Measurements from ENCODE around the gene OPCML. TPM values are rescaled to one million over a fixed set of nuclear protein-coding genes. Genes with fewer than 3 reads are reported as not detected.

Gene OPCML
- total RNA-seq, 2 donors from 2014 or later = 0.04 TPM; not detected in 1

- Histone ChIP-seq H3K4me1 (no peaks in the 10 kb centered on the region), H3K36me3 (no peaks in the 10 kb centered on the region), H3K4me3 (peak overlapping the region; percentile 42 to 47), H3K27ac (no peak overlapping the region), H3K9me3 (no peaks in the 10 kb centered on the region), H3K27me3 (no peaks in the 10 kb centered on the region)
- TF ChIP-seq, protein P1, sequence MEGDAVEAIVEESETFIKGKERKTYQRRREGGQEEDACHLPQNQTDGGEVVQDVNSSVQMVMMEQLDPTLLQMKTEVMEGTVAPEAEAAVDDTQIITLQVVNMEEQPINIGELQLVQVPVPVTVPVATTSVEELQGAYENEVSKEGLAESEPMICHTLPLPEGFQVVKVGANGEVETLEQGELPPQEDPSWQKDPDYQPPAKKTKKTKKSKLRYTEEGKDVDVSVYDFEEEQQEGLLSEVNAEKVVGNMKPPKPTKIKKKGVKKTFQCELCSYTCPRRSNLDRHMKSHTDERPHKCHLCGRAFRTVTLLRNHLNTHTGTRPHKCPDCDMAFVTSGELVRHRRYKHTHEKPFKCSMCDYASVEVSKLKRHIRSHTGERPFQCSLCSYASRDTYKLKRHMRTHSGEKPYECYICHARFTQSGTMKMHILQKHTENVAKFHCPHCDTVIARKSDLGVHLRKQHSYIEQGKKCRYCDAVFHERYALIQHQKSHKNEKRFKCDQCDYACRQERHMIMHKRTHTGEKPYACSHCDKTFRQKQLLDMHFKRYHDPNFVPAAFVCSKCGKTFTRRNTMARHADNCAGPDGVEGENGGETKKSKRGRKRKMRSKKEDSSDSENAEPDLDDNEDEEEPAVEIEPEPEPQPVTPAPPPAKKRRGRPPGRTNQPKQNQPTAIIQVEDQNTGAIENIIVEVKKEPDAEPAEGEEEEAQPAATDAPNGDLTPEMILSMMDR (IDR thresholded peaks at IDR 0.05) = peak; percentile 89 to 99
- DNase-seq (ENCODE audit: low spot score) = no peak
Measured at GRCh38 chr11:133082841-133083488, 449.3 kb downstream of the OPCML start.

GRCh38 chr11:133082453-133082781, 449.9 kb downstream of the OPCML start:
- no peak for DNase-seq (ENCODE audit: low spot score)
- H3K9me3 ChIP-seq = no peaks in the 10 kb centered on the region
- H3K4me3 ChIP-seq = peak overlapping the region in 1 of 2 donors; percentile 47
- no peaks in the 10 kb centered on the region for H3K36me3 ChIP-seq
- H3K27me3 ChIP-seq = no peaks in the 10 kb centered on the region
- H3K27ac ChIP-seq = no peak overlapping the region
- no peaks in the 10 kb centered on the region for H3K4me1 ChIP-seq
- TF ChIP-seq, protein P1 (IDR thresholded peaks at IDR 0.05) = no peak

GRCh38 chr11:133081730-133082452, 450.4 kb downstream of the OPCML start:
- no peaks in the 10 kb centered on the region for H3K9me3 ChIP-seq
- TF ChIP-seq, protein P1 (IDR thresholded peaks at IDR 0.05) = no peak
- no peak overlapping the region for H3K27ac ChIP-seq
- no peaks in the 10 kb centered on the region for H3K36me3 ChIP-seq
- no peak overlapping the region for H3K4me3 ChIP-seq
- H3K27me3 ChIP-seq = no peaks in the 10 kb centered on the region
- DNase-seq (ENCODE audit: low spot score) = no peak
- H3K4me1 ChIP-seq = no peaks in the 10 kb centered on the region

DNA sequence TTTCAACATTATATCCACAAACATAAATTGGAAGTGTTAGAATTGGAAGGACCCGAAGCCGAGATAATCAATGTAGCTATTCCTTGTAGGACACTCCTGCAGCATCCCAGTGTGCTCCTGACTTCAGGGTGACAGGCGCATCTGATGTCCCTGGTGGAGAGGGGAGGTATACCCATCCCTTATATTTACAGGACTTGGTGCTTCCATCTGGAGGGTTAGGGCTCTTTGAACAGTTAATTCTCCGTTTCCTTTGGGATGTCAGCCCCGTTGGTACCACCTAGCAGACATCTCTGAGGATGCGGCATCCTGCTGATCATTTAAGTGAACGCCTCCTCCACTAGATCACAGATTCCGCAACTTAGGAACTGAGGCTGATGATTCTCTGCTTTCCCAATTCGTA, 451.3 kb downstream of the OPCML start:
- Histone ChIP-seq H3K36me3 (no peaks in the 10 kb centered on the region), H3K4me3 (no peak overlapping the region), H3K27ac (no peak overlapping the region), H3K27me3 (no peaks in the 10 kb centered on the region), H3K4me1 (no peaks in the 10 kb centered on the region), H3K9me3 (no peaks in the 10 kb centered on the region)
- TF ChIP-seq, protein P1 (IDR thresholded peaks at IDR 0.05) = no peak
- no peak for DNase-seq (ENCODE audit: low spot score)

DNA sequence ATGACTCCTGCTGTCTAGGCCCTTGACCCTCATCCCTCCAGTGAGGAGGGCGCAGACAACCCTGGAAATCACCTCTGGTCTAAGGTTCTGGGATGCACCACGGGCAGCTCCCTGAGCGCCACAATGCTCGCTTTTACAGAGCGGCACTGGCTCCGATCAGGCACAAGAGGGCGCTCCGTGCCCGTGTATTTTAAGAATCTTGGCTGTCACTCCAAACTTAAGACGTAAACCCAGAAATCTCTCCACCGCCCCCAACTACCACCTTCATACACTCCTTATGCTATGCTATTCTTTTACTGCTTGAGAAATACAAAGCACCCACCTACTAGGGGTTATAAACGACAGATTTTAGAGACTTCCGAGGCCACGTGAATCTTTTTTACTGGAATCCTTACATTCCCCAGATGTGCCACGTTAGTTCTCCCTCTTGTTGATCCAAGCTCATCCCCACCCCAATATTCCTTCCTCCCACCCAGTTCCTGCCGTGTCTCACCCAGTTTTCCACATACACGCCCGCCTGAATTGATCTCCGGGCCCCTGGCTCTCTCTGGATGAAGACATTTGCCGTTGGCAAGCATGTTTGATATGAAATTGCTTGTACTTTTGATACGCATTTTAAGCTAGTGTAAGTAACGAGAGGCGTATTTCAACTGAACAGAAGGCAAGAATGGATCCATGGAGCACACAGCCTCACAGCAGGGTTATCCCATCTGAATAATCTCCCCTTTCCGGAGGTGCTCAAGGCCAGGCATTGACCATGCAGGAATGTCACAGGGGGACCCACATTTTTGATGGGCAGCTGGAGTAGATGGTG, 453.5 kb downstream of the OPCML start:
- H3K4me1 ChIP-seq = no peaks in the 10 kb centered on the region
- TF ChIP-seq, protein P1 (IDR thresholded peaks at IDR 0.05) = peak; percentile 75 to 83
- DNase-seq (ENCODE audit: low spot score) = no peak
- no peaks in the 10 kb centered on the region for H3K9me3 ChIP-seq
- no peaks in the 10 kb centered on the region for H3K36me3 ChIP-seq
- no peak overlapping the region for H3K4me3 ChIP-seq
- H3K27me3 ChIP-seq = no peaks in the 10 kb centered on the region
- no peak overlapping the region for H3K27ac ChIP-seq
